LNCaP clone FGC (cell line): ENCODE measurements around the gene DNAJB11.

ENCODE experiments used
- DNase-seq: peaks from one replicate; pipeline ENCODE4 v3.0.0-alpha.2; 2011; ENCODE audit warnings: low read depth
- H3K4me3 ChIP-seq: 2 replicates; pipeline ENCODE4 v1.5.1; 2011; ENCODE audit warnings: mild to moderate bottlenecking, low read depth, low read length, control low read depth
- TF ChIP-seq, protein P1 (sequence below): IDR thresholded peaks from 2 replicates; pipeline ENCODE4 v1.5.1; 2012; ENCODE audit warnings: mild to moderate bottlenecking; ENCODE audit not compliant: control insufficient read depth, insufficient read depth; ENCODE audit errors: extremely low read depth

Gene DNAJB11

DNA sequence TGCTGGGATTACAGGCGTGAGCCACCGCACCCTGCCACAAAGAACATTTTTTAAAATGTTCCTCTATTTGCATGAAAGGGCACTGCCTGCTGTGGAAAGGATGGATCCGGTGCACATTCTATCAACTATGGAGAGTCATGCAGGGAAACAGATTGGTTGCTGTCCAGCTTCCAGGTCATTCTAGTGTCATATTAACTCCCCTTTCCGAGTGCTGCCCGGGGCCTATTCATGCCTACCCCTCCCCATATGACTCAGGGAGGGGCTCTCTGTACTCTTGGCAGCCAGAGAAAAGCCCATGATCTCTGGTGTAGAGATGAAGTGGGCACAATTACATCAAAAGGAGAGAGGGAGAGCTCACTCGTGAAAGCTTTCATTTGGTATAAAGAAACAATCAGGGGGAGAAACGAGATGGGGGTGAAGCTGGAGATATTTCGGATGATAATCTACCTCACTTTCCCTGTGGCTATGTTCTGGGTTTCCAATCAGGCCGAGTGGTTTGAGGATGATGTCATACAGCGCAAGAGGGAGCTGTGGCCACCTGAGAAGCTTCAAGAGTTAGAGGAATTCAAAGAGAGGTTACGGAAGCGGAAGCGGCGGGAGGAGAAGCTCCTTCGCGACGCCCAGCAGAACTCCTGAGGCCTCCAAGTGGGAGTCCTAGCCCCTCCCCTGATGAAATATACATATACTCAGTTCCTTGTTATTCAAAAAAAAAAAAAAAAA lies 26.2 kb downstream of the DNAJB11 start:
- TF ChIP-seq, protein P1, sequence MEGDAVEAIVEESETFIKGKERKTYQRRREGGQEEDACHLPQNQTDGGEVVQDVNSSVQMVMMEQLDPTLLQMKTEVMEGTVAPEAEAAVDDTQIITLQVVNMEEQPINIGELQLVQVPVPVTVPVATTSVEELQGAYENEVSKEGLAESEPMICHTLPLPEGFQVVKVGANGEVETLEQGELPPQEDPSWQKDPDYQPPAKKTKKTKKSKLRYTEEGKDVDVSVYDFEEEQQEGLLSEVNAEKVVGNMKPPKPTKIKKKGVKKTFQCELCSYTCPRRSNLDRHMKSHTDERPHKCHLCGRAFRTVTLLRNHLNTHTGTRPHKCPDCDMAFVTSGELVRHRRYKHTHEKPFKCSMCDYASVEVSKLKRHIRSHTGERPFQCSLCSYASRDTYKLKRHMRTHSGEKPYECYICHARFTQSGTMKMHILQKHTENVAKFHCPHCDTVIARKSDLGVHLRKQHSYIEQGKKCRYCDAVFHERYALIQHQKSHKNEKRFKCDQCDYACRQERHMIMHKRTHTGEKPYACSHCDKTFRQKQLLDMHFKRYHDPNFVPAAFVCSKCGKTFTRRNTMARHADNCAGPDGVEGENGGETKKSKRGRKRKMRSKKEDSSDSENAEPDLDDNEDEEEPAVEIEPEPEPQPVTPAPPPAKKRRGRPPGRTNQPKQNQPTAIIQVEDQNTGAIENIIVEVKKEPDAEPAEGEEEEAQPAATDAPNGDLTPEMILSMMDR, result no peak
- no peak overlapping the region for H3K4me3 ChIP-seq
- DNase-seq, result no peak

DNA sequence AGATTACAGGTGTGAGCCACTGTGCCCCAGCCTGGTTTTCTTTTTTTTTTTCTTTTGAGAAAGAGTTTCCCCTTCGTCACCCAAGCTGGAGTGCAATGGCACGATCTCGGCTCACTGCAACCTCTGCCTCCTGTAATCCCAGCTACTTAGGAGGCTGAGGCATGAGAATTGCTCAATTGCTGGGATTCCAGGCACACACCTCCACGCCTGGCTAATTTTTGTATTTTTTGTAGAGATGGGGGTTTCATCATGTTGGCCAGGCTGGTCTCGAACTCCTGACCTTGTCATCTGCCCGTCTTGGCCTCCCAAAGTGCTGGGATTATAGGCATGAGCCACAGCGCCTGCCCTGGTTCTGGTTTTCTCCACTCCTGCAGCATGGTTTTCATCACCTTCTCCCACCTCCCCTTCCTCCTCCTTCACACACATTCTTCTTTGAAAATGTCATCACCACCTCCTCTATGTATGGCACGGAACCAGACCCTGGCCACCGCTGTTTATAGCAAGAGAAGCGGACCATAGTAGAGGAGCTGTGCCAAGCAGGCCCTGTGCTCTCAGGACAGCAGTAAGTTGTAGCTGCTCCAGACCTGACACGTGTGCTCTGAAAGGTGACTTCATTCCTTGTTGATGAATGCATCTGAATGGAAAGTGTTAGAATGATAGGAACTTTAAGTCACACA lies 27.7 kb downstream of the DNAJB11 start:
- DNase-seq, result no peak
- H3K4me3 ChIP-seq, result no peak overlapping the region
- TF ChIP-seq, protein P1, result no peak

DNA sequence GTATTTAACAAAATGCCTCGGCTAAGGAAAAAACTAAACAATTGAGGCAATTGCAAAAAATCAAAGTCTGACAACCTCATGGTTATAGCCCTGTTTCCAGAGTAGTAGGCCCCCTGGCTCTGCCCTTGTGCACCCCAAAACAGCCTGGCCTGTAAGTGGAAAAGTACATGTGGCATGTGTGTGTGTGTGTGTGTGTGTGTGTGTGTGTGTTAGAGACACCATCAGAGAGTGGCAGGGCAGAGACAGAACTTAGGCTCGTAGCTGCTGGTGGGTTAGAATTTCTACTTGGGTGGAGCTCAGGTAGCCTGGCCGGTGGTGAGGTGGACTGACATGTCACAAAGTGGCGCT lies 28.2 kb downstream of the DNAJB11 start:
- TF ChIP-seq, protein P1, result no peak

DNA sequence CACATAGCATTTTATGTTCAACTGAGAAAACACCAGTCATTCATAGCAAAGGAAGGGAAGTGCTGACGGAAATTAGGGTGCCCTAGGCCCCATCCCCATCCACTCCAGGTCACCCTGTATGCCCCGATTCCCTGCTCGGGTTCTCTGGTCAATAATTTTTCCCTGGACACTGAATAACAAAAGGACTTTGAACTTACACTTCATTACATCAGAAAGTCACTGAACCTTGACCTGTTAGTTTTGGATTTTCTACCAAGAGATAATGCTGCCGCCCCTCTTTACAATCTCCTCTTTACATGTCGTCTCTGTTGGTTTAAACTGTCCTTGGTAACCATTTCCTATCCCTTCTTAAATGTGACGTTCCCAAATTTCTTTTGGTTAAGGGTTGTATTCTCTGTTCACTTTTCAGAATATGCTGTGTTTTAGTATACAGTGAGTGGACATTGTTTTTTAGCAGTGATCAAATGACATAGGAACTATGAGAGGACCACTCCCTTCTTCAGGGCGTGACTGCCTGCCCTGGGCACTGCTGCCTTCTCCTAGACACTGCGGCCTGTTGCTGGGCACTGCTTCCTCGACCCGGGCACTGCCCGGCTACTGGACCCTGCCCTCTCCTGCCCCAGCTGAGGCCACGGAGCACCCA lies 28.7 kb downstream of the DNAJB11 start:
- H3K4me3 ChIP-seq, result no peak overlapping the region
- TF ChIP-seq, protein P1, result no peak
- DNase-seq, result no peak

More for the DNA sequence above, 28.2 kb downstream of the DNAJB11 start:
- H3K4me3 ChIP-seq, result no peak overlapping the region
- no peak for DNase-seq

DNA sequence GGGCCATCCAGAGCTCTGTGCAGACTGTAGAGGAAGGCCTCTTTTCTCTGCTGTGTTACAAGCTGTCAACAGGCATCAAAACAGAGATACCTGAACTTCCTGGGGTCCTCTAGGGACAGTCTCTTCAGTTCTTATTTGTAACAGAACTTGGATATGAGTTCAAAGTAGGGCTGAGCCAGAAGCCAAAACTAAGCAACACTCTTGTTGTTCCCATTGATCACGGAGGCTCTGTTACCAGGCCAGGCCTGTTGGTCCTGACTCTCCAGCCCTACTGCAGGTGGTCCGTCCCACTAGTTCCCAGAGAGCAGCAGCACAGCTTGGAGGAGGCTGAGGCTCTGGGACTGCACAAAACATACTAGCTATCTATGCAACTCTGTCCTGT lies 29.3 kb downstream of the DNAJB11 start:
- no peak overlapping the region for H3K4me3 ChIP-seq
- TF ChIP-seq, protein P1, result no peak
- DNase-seq, result no peak

DNA sequence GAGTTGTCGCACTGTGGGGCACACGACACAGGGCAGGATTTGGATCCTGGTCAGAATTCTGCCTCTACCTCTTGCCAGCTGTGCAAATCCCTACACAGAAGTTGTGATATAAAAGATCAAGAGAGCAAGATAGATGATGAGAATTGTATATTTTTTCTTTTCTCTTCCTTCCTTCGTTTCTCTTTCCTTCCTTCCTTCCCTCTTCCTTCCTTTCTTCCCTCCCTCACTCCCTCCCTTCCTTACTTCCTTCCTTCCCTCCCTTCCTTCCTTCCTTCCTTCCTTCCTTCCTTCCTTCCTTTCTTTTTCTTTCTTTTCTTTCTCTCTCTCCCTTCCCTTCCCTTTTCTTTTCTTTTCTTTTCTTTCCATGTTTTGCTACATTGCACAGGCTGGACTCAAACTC lies 30.4 kb downstream of the DNAJB11 start:
- no peak for DNase-seq
- no peak overlapping the region for H3K4me3 ChIP-seq
- TF ChIP-seq, protein P1, result no peak
